GM10847 (cell line): ENCODE results near the gene MYOM1.

ENCODE experiments used
- POLR2A ChIP-seq: IDR thresholded peaks from 2 replicates; pipeline ENCODE4 v1.6.1; 2011; ENCODE audit not compliant: insufficient read length; ENCODE audit errors: extremely low read depth

MYOM1 gene

GRCh38 chr18:3219631-3220335, at the start of gene MYOM1:
TSS of gene MYOM1 (minus strand) at chr18:3219968. CDS start at chr18:3215223, 4,745 bp downstream.
- no peak for TF ChIP-seq POLR2A

DNA sequence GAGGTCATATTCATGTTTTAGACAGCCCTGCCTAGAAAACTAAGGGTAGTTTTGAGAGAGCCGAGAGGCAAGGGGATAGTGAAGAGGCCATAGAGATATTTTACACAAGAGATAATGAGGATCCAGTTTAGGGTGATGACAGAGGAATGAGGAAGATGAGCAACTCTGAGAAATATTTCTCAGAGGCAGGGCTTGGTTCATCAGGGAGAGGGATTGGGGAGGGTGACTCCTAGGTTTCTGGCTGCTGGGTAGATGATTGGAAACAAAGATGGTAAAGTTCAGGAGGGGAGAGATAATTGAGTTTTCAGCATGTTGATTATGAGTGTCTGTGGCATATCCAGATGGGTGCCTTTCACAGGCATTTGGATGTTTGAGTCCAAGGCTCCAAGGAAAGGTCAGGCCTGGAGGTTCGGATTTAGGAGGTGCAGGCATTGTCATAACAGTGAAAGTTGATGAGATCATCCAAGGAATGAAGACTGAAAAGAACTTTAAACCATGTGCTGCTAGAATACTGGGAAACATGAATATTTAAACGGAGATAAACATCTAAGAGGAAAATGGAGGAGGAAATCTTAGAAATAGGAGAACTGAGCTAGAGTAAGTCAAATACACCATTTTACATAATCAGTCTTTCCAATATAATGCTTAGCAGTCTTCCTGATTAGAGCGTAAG, 49.6 kb upstream of the MYOM1 start:
- no peak for TF ChIP-seq POLR2A

- no peak for TF ChIP-seq POLR2A
Observed at GRCh38 chr18:3268306-3268705, 48.5 kb upstream of the MYOM1 start.

- no peak for TF ChIP-seq POLR2A
Observed at GRCh38 chr18:3266062-3266608, 46.4 kb upstream of the MYOM1 start.

- TF ChIP-seq POLR2A, result no peak
Observed at GRCh38 chr18:3265564-3266033, 45.8 kb upstream of the MYOM1 start.

- TF ChIP-seq POLR2A, result no peak
Observed at GRCh38 chr18:3264362-3264761, 44.6 kb upstream of the MYOM1 start.

DNA sequence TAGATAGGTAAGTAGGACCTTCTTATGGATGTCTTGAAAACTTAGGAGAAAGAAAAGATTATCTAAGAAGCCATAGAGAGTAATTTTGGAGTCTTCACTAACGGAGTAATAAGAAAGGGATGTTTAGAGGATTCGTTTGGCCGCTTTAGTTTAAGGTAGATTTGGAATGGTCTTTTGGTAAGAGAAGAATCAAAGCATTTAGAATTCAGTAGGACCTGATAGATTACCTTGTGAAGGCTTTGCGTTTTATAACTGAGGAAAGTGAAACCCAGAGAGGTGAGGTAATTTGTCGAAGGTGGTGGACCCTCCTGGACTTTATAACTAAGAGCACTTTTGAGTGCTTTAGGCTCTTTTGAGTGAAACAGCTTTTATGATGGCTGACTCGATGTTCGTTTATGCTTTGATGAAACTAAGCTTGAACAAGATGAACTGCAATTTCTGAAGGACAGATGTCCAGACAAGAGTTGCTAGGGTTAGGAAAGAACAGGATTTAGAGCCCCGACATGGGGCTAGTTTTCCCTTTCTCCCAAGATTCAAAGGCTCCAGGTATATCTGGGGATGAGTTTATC, 43.4 kb upstream of the MYOM1 start:
- no peak for TF ChIP-seq POLR2A

DNA sequence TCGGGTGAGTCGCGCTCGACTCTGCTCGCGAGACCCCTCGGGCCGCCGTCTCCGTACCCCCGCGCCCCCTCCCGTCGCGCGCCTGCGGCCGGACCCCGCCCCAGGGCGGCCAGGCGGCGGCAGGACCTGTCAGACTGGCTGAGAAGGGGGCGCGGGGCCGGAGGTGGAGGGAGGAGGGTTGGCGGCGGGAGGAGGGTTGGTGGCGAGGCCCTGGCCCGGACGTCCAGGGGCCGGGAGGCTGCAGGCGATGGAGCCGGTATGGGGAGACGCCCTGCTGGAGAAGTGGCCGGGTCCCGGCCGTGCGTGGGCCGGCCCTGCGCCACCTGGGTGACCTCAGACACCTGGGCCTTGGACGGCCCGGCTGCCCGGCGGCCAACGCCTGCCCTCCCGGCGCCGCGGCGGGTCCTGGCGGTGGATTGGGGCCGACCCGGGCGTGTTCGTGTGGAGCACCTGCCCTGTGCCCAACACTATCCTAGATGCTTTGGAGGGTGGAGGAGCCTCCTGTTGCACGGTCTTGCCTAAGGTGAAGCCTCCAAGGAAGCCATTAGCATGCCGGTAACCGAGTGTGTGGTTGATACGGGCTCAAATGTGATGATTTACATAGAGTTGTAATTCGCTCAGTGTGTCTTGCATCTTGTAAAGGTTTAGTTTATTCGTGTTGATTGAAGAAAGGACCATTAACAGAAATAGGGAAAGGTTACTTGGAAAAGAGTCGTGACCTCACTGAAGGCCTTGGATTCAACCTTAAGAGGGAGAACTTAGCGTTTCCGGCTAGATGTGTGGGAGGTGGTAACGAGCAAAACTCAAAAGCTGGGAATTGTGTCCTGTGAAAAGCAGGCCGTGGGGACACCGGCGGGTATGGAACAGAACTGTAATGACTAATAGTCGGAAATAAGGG, 42.7 kb upstream of the MYOM1 start:
- no peak for TF ChIP-seq POLR2A

DNA sequence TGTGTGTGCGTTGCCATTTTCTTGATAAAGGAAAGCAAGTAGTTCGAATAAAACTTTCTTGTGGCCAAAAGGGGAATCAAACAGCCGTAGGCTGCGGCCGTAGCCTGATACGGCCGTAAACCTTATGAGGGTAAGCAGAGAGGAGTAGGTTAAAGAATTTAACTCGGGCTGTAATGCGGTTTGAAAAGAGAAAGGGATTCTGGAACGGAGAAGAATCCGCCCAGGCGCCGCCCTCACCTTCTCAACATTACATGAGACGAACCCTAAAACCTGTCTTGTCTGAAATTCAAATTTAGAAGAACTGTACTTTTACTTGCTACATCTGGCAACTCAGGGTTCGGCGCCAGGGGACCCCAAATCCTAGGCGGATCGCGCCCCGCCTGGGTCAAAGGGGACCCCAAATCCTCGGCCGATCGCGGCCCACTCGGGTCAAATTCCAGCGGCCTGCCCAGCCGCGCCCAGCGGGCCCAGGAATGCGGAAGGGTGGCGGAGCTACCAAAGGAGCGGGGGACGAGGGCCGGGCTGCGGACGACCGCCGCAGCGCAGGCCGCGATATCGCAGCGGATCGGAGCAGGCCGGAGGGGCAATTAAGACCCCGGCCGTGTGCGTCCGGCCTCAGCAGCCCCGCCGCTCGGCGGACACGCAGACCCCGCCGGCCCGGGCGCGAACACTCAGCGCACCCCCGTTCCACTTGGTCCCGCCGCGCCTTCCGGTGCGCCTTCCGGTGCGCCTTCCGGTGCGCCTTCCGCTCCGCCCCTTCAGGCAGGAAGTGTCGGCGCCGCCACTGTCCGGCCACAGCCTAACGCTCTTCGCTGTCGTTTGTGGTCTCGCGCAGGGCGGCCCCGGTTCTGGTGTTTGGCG, 41.8 kb upstream of the MYOM1 start, which contains the start of gene MYL12B:
Gene MYL12B (plus strand): TSS at position 761 of the 861 bp plus-strand sequence. CDS start 10,766 bp downstream, outside the sequence.
- TF ChIP-seq POLR2A, result peak; percentile 84

DNA sequence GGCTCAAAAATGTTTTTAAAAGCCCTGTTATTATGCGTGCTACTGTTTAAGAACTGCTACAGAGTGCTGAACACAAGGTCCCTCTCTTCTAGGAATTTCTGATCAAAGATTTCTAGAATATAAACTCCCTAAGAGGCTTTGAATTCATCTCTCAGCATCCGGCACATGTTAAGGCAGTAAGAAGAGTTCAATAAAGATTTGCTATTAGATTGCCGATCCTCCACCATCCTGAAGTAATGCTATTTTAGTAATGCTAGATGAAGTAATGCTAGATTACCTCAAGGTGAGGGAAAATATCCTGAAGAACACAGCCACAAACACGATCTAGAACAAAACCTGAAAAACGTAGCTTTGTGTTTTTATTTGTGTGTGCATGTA, 41.2 kb upstream of the MYOM1 start:
- TF ChIP-seq POLR2A, result no peak

GRCh38 chr18:3257627-3258120, 37.9 kb upstream of the MYOM1 start:
- no peak for TF ChIP-seq POLR2A

GRCh38 chr18:3256693-3257626, 37.2 kb upstream of the MYOM1 start:
- TF ChIP-seq POLR2A, result no peak
